Large intestine (tissue), 3 donors: Measurements from ENCODE around the gene EMC7. TPM values are rescaled to one million over a fixed set of nuclear protein-coding genes. Genes with fewer than 3 reads are reported as not detected.
"Not testable (repeated sequence)": the region's sequence is repeated elsewhere in the genome, so short reads cannot be mapped to it uniquely, and the experiment has no call there.

Experiments used
- DNase-seq, 2 donors: peaks; one replicate each; pipeline versions ENCODE4 v3.0.0 to v3.0.0-alpha.2; 2013
- H3K27ac ChIP-seq: one replicate; pipeline ENCODE4 v1.5.1; 2013; ENCODE audit warnings: low read length
- H3K27me3 ChIP-seq: 2 replicates; pipeline ENCODE4 v1.6.1; 2013; ENCODE audit warnings: low read length; ENCODE audit not compliant: control insufficient read depth, insufficient read depth
- H3K36me3 ChIP-seq: 2 replicates; pipeline ENCODE4 v1.6.1; 2013; ENCODE audit warnings: low read length; ENCODE audit not compliant: control insufficient read depth, insufficient read depth
- H3K4me1 ChIP-seq: one replicate; pipeline ENCODE4 v1.6.1; 2013; ENCODE audit warnings: low read length; ENCODE audit not compliant: control insufficient read depth, insufficient read depth
- H3K4me3 ChIP-seq: one replicate; pipeline ENCODE4 v1.5.1; 2013; ENCODE audit warnings: low read length
- H3K9me3 ChIP-seq: one replicate; pipeline ENCODE4 v1.6.1; 2013; ENCODE audit warnings: mild to moderate bottlenecking, low read depth, low read length, moderate library complexity; ENCODE audit not compliant: control insufficient read depth
- WGBS: methylation state at CpG from one replicate; pipeline ENCODE4 v1.1.5; 2013; ENCODE audit warnings: low lambda C conversion rate; ENCODE audit not compliant: insufficient coverage; 5-methylcytosine and 5-hydroxymethylcytosine counted together
- polyA plus RNA-seq: library from polyadenylated mRNA; unstranded; fragments of 120-200 nt; gene quantifications from one replicate; pipeline ENCODE4 v1.2.1, GENCODE V29; 2013

The EMC7 gene
- polyA plus RNA-seq, 1 donor, result 52.1 TPM

DNA sequence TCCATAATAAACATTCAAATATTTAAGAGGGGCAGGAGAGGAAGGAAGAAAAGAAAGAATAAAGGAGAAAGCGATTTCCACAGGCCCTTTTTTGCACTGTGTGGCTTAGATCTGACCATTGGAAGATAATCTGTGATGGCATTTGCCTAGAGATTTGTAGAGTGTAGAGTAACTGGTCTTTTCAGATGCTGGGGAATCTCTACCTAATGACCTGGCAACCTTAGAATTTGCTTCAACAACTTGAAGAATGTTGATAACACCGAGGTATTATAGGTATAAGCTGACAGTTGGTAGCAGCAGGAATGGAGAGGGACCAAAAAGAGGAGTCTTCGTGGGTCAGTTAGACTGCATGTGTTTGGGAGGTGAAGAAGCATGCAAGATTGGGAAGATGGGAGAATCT, 41.7 kb downstream of the EMC7 start:
- Histone ChIP-seq H3K4me1 (no peaks in the 10 kb centered on the region), H3K4me3 (no peak overlapping the region)
- 0% methylated on average over 1 of the region's 3 CpGs for WGBS

DNA sequence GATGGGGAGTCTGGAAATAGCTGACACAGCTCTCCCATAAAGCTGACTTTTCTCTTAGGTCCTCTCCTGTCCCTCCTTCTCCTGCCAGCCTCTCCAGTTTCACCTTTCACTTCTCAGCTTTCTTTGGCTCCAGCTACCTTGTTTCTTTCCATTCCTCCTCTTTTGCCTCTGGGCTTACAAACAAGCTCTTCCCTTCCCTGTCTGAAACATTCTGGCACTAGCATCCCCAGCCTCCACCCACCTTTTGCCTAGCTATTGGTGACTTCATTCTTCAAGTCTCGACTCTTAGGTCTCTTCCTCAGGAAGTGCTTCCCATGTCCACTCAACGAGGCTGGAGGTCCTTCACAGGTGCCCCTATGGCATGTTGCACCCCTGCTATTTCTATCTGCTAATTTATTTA, 42.2 kb downstream of the EMC7 start:
- Histone ChIP-seq H3K4me1 (no peaks in the 10 kb centered on the region), H3K9me3 (no peaks in the 10 kb centered on the region), H3K27me3 (no peaks in the 10 kb centered on the region), H3K4me3 (no peak overlapping the region), H3K36me3 (no peaks in the 10 kb centered on the region), H3K27ac (no peak overlapping the region)
- no CpG with 5 or more reads among the region's 2 CpGs for WGBS
- DNase-seq, result no peak

More for the DNA sequence above, 41.7 kb downstream of the EMC7 start:
- Histone ChIP-seq H3K27me3 (no peaks in the 10 kb centered on the region), H3K36me3 (no peaks in the 10 kb centered on the region), H3K27ac (no peak overlapping the region), H3K9me3 (no peaks in the 10 kb centered on the region)
- no peak for DNase-seq

DNA sequence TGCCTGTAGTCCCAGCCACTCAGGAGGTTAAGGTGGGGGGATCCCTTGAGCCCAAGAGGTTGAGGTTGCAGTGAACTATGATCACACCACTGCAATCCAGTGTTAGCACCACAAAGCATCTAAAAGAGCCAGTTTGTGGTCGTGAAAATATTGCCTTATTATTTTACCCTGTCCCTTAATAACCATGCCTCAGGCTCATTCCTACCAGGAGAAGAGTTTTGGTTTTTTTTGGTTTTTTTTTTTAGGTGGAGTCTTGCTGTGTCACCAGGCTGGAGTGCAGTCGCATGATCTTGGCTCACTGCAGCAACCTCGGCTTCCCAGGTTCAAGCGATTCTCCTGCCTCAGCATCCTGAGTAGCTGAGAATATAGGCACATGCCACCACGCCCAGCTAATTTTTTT, 44.8 kb downstream of the EMC7 start:
- H3K27ac ChIP-seq, result no peak overlapping the region
- H3K4me1 ChIP-seq, result no peaks in the 10 kb centered on the region
- H3K36me3 ChIP-seq, result no peaks in the 10 kb centered on the region
- no peak overlapping the region for H3K4me3 ChIP-seq
- H3K9me3 ChIP-seq, result no peaks in the 10 kb centered on the region
- no peak for DNase-seq
- H3K27me3 ChIP-seq, result no peaks in the 10 kb centered on the region
- no CpG with 5 or more reads among the region's 5 CpGs for WGBS

DNA sequence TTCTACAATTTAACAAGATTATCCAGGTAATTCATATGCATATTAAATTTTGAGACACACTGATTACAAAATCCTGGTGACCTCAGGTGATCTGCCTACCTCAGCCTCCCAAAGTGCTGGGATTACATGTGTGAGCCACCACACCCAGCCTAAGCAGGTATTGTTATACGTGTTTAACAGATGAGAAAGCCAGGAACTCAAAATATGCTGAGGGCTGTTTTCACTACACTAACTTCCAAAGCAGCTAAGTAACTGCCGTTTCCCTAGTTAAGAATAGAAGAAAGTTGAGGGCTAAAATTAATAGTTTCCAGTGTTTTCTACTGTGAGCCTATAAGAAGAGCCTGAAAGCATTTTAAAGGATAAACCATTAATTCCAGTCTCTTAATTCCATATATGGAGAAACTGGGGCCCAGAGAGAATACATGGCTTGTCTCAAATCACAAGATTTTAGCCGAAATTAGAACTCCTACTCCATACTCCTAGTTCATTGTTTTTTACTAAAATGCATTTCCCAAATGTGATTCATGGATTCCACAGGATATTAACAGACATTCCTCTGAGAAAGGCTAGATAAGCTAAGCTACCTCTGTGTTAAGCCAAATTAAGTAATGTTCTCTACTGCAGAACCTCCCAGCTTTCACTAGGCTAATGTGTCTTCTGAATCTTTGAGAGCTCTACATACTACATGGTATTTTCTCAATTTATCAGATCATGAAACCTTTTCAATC, 45.6 kb downstream of the EMC7 start:
- Histone ChIP-seq H3K9me3 (no peaks in the 10 kb centered on the region), H3K36me3 (no peaks in the 10 kb centered on the region), H3K27ac (no peak overlapping the region), H3K27me3 (no peaks in the 10 kb centered on the region), H3K4me1 (no peaks in the 10 kb centered on the region), H3K4me3 (no peak overlapping the region)
- 67% methylated on average over 1 of the region's 3 CpGs for WGBS
- no peak for DNase-seq

DNA sequence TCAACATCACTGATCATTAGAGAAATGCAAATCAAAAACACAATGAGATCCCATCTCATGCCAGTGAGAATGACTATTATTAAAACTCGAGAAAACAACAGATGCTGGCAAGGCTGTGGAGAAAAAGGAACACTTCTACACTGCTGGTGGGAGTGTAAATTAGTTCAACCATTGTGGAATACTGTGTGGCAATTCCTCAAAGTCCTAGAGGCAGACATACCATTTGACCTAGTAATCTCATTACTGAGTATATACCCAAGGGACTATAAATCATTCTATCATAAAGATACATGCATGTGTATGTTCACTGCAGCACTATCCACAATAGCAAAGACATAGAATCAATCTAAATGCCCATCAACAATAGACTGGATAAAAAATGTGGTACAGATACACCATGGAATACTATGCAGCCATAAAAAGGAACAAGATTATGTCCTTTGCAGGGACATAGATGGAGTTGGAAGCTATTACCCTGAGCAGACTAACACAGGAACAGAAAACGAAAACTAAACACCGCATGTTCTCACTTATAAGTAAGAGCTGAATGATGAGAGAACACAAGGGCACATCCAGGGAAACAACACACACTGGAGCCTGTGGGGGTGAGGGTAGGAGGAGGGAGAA, 47.5 kb downstream of the EMC7 start:
- Histone ChIP-seq H3K36me3 (no peaks in the 10 kb centered on the region), H3K27ac (no peak overlapping the region), H3K9me3 (no peaks in the 10 kb centered on the region), H3K27me3 (no peaks in the 10 kb centered on the region), H3K4me1 (no peaks in the 10 kb centered on the region), H3K4me3 (no peak overlapping the region)
- DNase-seq, result no peak
- WGBS, result 100% methylated on average over 1 of the region's 3 CpGs

DNA sequence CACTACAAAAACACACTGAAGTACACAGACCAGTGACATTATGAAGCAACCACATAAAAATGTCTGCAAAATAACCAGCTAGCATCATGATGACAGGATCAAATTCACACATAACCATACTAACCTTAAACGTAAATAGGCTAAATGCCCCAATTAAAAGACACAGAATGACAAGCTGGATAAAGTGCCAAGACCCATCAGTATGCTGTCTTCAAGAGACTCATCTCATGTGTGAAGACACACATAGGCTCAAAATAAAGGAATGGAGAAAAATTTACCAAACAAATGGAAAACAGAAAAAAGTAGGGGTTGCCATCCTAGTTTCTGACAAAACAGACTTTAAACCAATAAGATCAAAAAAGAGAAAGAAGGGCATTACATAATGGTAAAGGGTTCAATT, 51.3 kb downstream of the EMC7 start:
- H3K36me3 ChIP-seq, H3K4me1 ChIP-seq, H3K9me3 ChIP-seq, H3K27ac ChIP-seq, H3K4me3 ChIP-seq, H3K27me3 ChIP-seq, DNase-seq: not testable (repeated sequence)
- WGBS, result 100% methylated on average over 1 of the region's 1 CpG

DNA sequence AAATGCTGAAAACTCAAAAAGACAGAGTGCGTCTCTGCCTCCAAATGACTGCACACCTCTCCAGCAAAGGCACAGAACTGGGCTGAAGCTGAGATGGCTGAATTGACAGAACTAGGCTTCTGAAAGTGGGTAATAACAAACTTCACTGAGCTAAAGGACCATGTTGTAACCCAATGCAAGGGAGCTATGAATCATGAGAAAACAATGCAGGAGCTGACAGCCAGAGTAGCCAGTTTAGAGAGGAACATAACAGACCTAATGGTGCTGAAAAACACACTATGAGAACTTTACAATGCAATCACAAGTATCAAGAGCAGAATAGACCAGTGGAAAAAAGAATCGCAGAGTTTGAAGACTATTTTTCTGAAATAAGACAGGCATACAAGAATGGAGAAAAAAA, 52.5 kb downstream of the EMC7 start:
- Histone ChIP-seq H3K9me3 (no peaks in the 10 kb centered on the region), H3K4me3 (no peak overlapping the region), H3K27me3 (no peaks in the 10 kb centered on the region), H3K36me3 (no peaks in the 10 kb centered on the region), H3K27ac (no peak overlapping the region), H3K4me1 (no peaks in the 10 kb centered on the region)
- 100% methylated on average over 1 of the region's 2 CpGs for WGBS
- no peak for DNase-seq

DNA sequence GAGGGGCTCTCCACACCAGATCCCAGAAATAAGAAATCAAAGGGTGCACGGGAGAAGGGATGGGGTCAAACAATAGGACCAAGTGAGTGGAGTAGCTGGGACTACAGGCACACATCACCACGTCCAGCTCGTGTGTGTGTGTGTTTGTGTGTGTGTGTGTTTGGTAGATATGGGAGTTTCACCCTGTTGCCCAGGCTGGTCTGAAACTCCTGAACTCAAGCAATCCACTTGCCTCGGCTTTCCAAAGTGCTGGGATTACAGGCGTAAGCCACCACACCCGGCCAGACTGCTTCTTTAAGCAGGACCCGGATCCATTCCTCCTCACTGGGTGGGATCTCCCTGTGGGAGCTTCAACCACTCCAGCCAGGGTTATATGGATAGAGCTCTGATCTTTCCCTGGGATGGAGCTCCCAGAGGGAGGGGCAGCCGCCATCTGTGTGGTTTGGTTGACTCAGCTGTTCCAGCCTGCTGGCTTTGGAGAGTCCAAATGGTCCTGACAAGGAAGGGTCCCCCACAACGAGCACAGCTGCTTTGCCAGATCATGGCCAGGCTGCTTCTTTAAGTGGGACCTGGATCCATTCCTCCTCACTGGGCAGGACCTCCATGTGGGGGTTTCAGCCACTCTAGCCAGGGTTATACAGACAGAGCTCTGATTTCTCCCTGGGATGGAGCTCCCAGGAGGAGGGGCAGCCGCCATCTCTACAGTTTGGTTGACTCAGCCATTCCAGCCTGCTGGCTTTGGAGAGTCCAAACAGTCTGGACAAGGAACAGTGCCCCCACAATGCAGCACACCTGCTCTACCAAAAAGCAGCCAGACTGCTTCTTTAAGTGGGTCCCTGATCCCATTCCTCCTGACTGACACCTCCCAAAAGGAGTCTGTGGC, 53.5 kb downstream of the EMC7 start:
- no peak for DNase-seq
- H3K4me1 ChIP-seq, result no peaks in the 10 kb centered on the region
- H3K4me3 ChIP-seq, result no peak overlapping the region
- no CpG with 5 or more reads among the region's 10 CpGs for WGBS
- no peak overlapping the region for H3K27ac ChIP-seq
- no peaks in the 10 kb centered on the region for H3K36me3 ChIP-seq
- H3K27me3 ChIP-seq, result no peaks in the 10 kb centered on the region
- H3K9me3 ChIP-seq, result no peaks in the 10 kb centered on the region

DNA sequence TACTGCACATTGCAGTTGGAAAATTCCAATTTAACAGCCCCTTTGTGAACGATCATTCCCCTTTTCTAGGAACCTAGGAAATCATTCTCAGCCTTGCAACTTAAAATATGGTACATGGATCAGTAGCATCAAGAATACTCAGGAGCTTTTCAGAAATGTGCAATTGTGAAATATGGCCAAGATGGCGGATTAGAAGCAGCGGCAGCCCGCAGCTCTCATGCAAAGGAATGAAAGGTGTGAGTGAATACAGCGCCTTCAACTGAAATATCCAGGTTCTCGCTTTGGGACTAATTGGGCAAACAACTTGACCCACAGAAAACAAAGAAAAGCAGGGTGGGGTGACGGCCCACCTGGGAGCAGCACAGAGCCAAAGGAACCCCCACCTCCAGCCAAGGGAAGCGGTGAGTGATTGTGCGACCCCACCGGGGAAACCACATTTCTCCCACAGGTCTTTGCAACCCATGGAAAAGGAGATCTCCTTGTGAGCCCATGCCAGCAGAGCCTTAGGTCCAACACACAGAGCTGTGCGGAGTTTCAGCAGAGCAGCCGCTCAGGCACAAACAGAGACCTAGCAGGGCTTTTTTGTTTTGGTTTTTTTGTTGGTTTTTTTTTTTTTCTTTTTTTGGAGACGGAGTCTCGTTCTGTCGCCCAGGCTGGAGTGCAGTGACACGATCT, 55.1 kb downstream of the EMC7 start:
- H3K27me3 ChIP-seq, result no peaks in the 10 kb centered on the region
- no peak overlapping the region for H3K27ac ChIP-seq
- H3K4me3 ChIP-seq, result no peak overlapping the region
- no peaks in the 10 kb centered on the region for H3K4me1 ChIP-seq
- no peak for DNase-seq
- H3K9me3 ChIP-seq, result no peaks in the 10 kb centered on the region
- WGBS, result no CpG with 5 or more reads among the region's 16 CpGs
- H3K36me3 ChIP-seq, result no peaks in the 10 kb centered on the region

DNA sequence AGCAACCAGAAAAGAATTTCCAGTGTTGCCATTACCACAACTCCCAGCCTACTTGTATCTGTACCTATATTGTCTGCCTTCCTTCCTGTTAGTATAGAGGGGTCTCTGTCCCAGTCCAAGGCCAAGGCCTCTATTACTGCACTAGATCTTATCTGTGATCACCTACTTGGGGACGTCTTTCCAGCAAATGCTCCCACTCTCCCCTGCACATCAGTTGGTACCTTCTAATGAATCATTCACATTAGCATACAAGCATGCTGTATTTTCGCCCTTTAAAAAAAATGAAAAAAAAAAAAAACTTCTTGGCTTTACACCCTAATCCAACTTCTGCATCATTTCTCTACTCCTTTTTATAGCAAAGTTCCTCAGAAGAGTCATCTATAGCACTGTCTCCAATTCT, 57.8 kb downstream of the EMC7 start:
- no peak for DNase-seq
- 53% methylated on average over 2 of the region's 2 CpGs for WGBS
- no peaks in the 10 kb centered on the region for H3K27me3 ChIP-seq
- H3K27ac ChIP-seq, result no peak overlapping the region
- H3K36me3 ChIP-seq, result no peaks in the 10 kb centered on the region
- no peak overlapping the region for H3K4me3 ChIP-seq
- peaks cover 13% of the 10 kb centered on the region for H3K4me1 ChIP-seq
- no peaks in the 10 kb centered on the region for H3K9me3 ChIP-seq
